Activated T-cell treated with anti-CD3 and anti-CD28 coated beads, Interleukin-2, amount 50 U/mL, for 4 hours (primary cell): ENCODE measurements around the gene ZC3H13. TPM values are rescaled to one million over a fixed set of nuclear protein-coding genes. Genes with fewer than 3 reads are reported as not detected.

Experiments used
- ATAC-seq, 2 donors: fragments of 200-7000 bp; cut with Tn5 transposase; one replicate each; pipeline ENCODE4 v1.10.0; 2021
- DNase-seq: peaks from one replicate; pipeline ENCODE4 v3.0.0-alpha.2; 2020
- H3K27me3 Mint-ChIP-seq: one replicate; pipeline ENCODE4 v1.8.0; 2021; ENCODE audit warnings: low read depth, mixed read lengths
- H3K36me3 Mint-ChIP-seq: one replicate; pipeline ENCODE4 v1.8.0; 2022; ENCODE audit warnings: mixed read lengths; ENCODE audit not compliant: insufficient read depth
- H3K4me1 Mint-ChIP-seq: one replicate; pipeline ENCODE4 v1.8.0; 2021; ENCODE audit warnings: low read depth, mixed read lengths
- H3K4me3 Mint-ChIP-seq: one replicate; pipeline ENCODE4 v1.8.0; 2021; ENCODE audit warnings: mild to moderate bottlenecking, moderate library complexity, mixed read lengths
- H3K9me3 Mint-ChIP-seq: one replicate; pipeline ENCODE4 v1.8.0; 2021; ENCODE audit warnings: mixed read lengths
- total RNA-seq, 3 donors: library from RNA; stranded (reverse); gene quantifications; one replicate each; pipeline ENCODE4 v1.2.1, GENCODE V29; 2021

Gene ZC3H13
- total RNA-seq, 3 donors from 2014 or later: 52.2 to 59.7 (median 56.1) TPM

GRCh38 chr13:46050771-46051170 lies 1.8 kb downstream of the ZC3H13 start:
- ATAC-seq (no peak), DNase-seq (no peak)
- Mint-ChIP-seq H3K27me3 (peaks cover 8% of the 10 kb centered on the region), H3K36me3 (peaks cover 2% of the 10 kb centered on the region), H3K4me3 (peak overlapping the region; percentile 53), H3K4me1 (peaks cover 45% of the 10 kb centered on the region), H3K9me3 (no peaks in the 10 kb centered on the region)

DNA sequence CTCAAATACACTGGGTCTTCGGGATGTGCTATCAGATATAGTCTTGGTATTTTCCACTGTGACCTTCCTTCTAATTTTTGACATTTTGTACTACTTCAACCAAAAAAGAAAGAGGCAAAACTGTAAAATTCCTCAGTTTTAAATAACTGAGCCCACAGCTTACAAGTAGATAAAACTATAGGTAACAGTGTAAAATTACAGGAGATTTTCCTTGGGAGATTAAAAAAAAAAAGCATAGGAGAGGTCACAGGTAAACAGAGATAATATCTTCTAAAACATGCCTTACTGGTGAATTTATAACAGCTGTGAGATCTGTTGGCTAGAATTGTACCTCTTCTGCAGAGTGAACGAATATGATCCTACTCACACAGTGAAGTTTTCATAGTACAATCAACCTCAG lies 7.1 kb downstream of the ZC3H13 start:
- DNase-seq: no peak
- no peak for ATAC-seq
- peaks cover 14% of the 10 kb centered on the region for H3K36me3 Mint-ChIP-seq
- no peaks in the 10 kb centered on the region for H3K9me3 Mint-ChIP-seq
- H3K4me3 Mint-ChIP-seq: no peak overlapping the region
- H3K27me3 Mint-ChIP-seq: no peaks in the 10 kb centered on the region
- H3K4me1 Mint-ChIP-seq: peaks cover 37% of the 10 kb centered on the region

- Mint-ChIP-seq H3K4me3 (no peak overlapping the region), H3K36me3 (peaks cover 21% of the 10 kb centered on the region), H3K4me1 (peaks cover 24% of the 10 kb centered on the region), H3K27me3 (no peaks in the 10 kb centered on the region), H3K9me3 (no peaks in the 10 kb centered on the region)
- ATAC-seq (no peak), DNase-seq (no peak)
These were observed 8.9 kb downstream of the ZC3H13 start for GRCh38 chr13:46043647-46044046.

DNA sequence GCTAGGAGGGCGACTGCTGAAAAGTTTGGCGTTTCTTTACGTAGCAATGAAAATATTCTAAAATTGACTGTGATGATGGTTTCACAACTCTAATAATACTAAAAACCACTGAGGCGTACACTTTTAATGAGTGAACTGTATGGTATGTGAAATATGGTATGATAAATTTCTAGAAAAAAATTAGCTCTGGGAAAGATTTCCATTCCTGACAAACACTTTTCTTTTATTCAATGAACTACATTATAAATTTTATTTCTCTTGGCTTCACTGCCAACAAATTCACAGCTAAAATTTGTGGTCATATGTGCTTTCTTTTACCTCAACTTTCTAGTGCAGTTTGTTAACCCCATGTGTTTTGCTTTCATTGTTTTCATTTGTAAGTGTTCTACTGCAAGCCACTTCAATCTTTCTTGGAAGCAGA lies 11.1 kb downstream of the ZC3H13 start:
- Mint-ChIP-seq H3K36me3 (peaks cover 30% of the 10 kb centered on the region), H3K27me3 (no peaks in the 10 kb centered on the region), H3K9me3 (no peaks in the 10 kb centered on the region), H3K4me3 (no peak overlapping the region), H3K4me1 (peaks cover 14% of the 10 kb centered on the region)
- ATAC-seq: no peak
- no peak for DNase-seq

GRCh38 chr13:46040763-46041162 lies 11.8 kb downstream of the ZC3H13 start:
- ATAC-seq (no peak), DNase-seq (no peak)
- Mint-ChIP-seq H3K27me3 (no peaks in the 10 kb centered on the region), H3K4me3 (no peak overlapping the region), H3K36me3 (peaks cover 36% of the 10 kb centered on the region), H3K4me1 (peaks cover 11% of the 10 kb centered on the region), H3K9me3 (no peaks in the 10 kb centered on the region)

GRCh38 chr13:46039411-46040182 lies 12.9 kb downstream of the ZC3H13 start:
- DNase-seq (no peak), ATAC-seq (no peak)
- Mint-ChIP-seq H3K27me3 (no peaks in the 10 kb centered on the region), H3K4me1 (peaks cover 4% of the 10 kb centered on the region), H3K4me3 (no peak overlapping the region), H3K36me3 (peaks cover 44% of the 10 kb centered on the region), H3K9me3 (no peaks in the 10 kb centered on the region)

- Mint-ChIP-seq H3K27me3 (no peaks in the 10 kb centered on the region), H3K4me3 (no peak overlapping the region), H3K36me3 (peaks cover 54% of the 10 kb centered on the region), H3K4me1 (peaks cover 2% of the 10 kb centered on the region), H3K9me3 (no peaks in the 10 kb centered on the region)
- DNase-seq (no peak), ATAC-seq (no peak)
These were observed 14.2 kb downstream of the ZC3H13 start for GRCh38 chr13:46038296-46038695.

DNA sequence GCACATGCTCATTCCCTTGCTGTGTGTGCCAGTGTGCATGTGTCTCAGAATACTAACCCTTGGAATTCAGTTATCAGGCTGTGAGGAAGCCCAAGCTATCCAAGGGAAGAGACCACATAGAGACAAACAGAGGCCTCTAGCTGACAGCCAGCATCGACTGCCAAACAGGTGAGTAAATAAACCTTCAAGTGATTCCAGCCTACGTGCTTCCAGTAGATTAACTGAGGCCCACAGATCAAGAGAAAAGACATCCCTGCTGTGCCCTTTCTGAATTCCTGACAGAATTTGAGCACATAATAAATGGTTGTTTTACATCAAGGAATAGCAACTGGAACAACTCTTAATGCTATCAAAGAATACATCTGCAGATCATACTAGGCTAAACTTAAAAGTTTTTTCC lies 17.5 kb downstream of the ZC3H13 start:
- H3K4me3 Mint-ChIP-seq: no peak overlapping the region
- ATAC-seq: no peak
- peaks cover 12% of the 10 kb centered on the region for H3K4me1 Mint-ChIP-seq

GRCh38 chr13:46032341-46032740 lies 20.2 kb downstream of the ZC3H13 start:
- ATAC-seq: no peak
- peaks cover 21% of the 10 kb centered on the region for H3K4me1 Mint-ChIP-seq
- peaks cover 60% of the 10 kb centered on the region for H3K36me3 Mint-ChIP-seq
- peaks cover 4% of the 10 kb centered on the region for H3K9me3 Mint-ChIP-seq
- no peak for DNase-seq
- H3K4me3 Mint-ChIP-seq: no peak overlapping the region
- no peaks in the 10 kb centered on the region for H3K27me3 Mint-ChIP-seq

More for the DNA sequence above, 17.5 kb downstream of the ZC3H13 start:
- H3K9me3 Mint-ChIP-seq: peaks cover 4% of the 10 kb centered on the region
- DNase-seq: no peak
- H3K36me3 Mint-ChIP-seq: peaks cover 58% of the 10 kb centered on the region
- H3K27me3 Mint-ChIP-seq: no peaks in the 10 kb centered on the region

- H3K4me3 Mint-ChIP-seq: no peak overlapping the region
- H3K9me3 Mint-ChIP-seq: peaks cover 4% of the 10 kb centered on the region
- H3K27me3 Mint-ChIP-seq: no peaks in the 10 kb centered on the region
- peaks cover 23% of the 10 kb centered on the region for H3K4me1 Mint-ChIP-seq
- no peak for DNase-seq
- peaks cover 61% of the 10 kb centered on the region for H3K36me3 Mint-ChIP-seq
- ATAC-seq: no peak
These were observed 20.8 kb downstream of the ZC3H13 start for GRCh38 chr13:46031581-46032263.

GRCh38 chr13:46025157-46025556 lies 27.4 kb downstream of the ZC3H13 start:
- ATAC-seq (no peak), DNase-seq (no peak)
- no peaks in the 10 kb centered on the region for H3K27me3 Mint-ChIP-seq
- peaks cover 39% of the 10 kb centered on the region for H3K36me3 Mint-ChIP-seq
- H3K9me3 Mint-ChIP-seq: no peaks in the 10 kb centered on the region
- H3K4me3 Mint-ChIP-seq: no peak overlapping the region
- peaks cover 19% of the 10 kb centered on the region for H3K4me1 Mint-ChIP-seq

DNA sequence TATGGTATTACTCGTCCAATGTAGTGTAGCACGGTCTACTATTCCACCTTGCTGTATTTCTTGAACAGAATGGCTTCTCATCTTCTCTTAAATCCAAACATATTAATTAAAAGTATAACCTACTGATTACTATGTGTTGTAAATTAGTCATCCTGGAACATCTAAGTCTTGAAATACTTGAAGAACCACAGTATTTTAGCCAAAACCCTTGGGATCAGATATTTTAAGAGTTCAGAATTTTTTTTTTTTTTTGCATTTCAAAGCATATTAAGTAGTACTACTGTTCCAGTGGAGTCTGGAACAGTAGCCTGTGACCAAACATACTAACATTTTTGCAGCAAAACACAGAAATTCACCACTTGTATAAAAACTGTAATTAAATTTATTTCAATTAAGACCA lies 30.1 kb downstream of the ZC3H13 start:
- no peak overlapping the region for H3K4me3 Mint-ChIP-seq
- DNase-seq: no peak
- ATAC-seq: no peak
- peaks cover 7% of the 10 kb centered on the region for H3K4me1 Mint-ChIP-seq
- no peaks in the 10 kb centered on the region for H3K27me3 Mint-ChIP-seq
- no peaks in the 10 kb centered on the region for H3K9me3 Mint-ChIP-seq
- peaks cover 31% of the 10 kb centered on the region for H3K36me3 Mint-ChIP-seq

GRCh38 chr13:46016216-46016615 lies 36.3 kb downstream of the ZC3H13 start:
- ATAC-seq: no peak
- no peaks in the 10 kb centered on the region for H3K9me3 Mint-ChIP-seq

GRCh38 chr13:46015366-46015765 lies 37.2 kb downstream of the ZC3H13 start:
- ATAC-seq (no peak), DNase-seq (no peak)
- Mint-ChIP-seq H3K4me1 (no peaks in the 10 kb centered on the region), H3K27me3 (no peaks in the 10 kb centered on the region), H3K36me3 (peaks cover 33% of the 10 kb centered on the region), H3K9me3 (no peaks in the 10 kb centered on the region), H3K4me3 (no peak overlapping the region)

More at GRCh38 chr13:46016216-46016615, 36.3 kb downstream of the ZC3H13 start:
- no peaks in the 10 kb centered on the region for H3K27me3 Mint-ChIP-seq
- DNase-seq: no peak
- H3K4me3 Mint-ChIP-seq: no peak overlapping the region
- H3K4me1 Mint-ChIP-seq: no peaks in the 10 kb centered on the region
- peaks cover 30% of the 10 kb centered on the region for H3K36me3 Mint-ChIP-seq

GRCh38 chr13:46012404-46012803 lies 40.1 kb downstream of the ZC3H13 start:
- no peak for ATAC-seq
- Mint-ChIP-seq H3K27me3 (no peaks in the 10 kb centered on the region), H3K4me1 (no peaks in the 10 kb centered on the region), H3K9me3 (no peaks in the 10 kb centered on the region), H3K4me3 (no peak overlapping the region), H3K36me3 (peaks cover 42% of the 10 kb centered on the region)
- DNase-seq: no peak
